Measurements from ENCODE around the gene KLHDC8B. TPM values are rescaled to one million over a fixed set of nuclear protein-coding genes. Genes with fewer than 3 reads are reported as not detected.

Gene KLHDC8B
- total RNA-seq, 1 experiment from 2014 or later, result 13.5 TPM

DNA sequence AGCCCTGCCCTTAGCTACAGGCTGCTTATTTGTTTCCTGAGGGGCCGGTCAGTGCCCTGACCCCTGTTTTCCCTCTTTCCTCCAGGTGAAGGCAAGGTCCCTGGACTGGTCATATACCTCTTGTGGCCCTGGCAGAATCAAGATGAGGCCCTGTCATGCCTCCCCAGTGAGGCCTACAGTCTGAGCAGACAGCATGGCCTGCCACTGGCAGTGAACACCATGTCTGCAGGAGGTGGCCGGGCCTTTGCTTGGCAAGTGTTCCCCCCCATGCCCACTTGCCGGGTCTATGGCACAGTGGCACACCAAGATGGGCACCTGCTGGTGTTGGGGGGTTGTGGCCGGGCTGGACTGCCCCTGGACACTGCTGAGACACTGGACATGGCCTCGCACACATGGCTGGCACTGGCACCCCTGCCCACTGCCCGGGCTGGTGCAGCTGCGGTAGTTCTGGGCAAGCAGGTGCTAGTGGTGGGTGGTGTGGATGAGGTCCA lies 1.2 kb downstream of the KLHDC8B start:
- Histone ChIP-seq H3K56ac (ENCODE audit: insufficient read length, low read depth, low read length) (no peak overlapping the region), H3K79me1 (ENCODE audit: insufficient read depth, low read depth, low read length, poor library complexity, severe bottlenecking) (no peaks in the 10 kb centered on the region), H4K20me1 (ENCODE audit: control insufficient read depth, insufficient read depth, insufficient read length) (no peaks in the 10 kb centered on the region), H3K4ac (ENCODE audit: low read depth, low read length) (no peak overlapping the region), H2AFZ (ENCODE audit: low read length) (no peak overlapping the region), H3K18ac (ENCODE audit: insufficient read length, low read depth, low read length) (no peak overlapping the region), H3K27me3 (ENCODE audit: insufficient read depth, low read length) (no peaks in the 10 kb centered on the region), H2BK5ac (ENCODE audit: insufficient read length, low read length) (no peak overlapping the region), H3K27ac (ENCODE audit: insufficient read length, low read depth, low read length) (no peak overlapping the region), H2AK5ac (ENCODE audit: insufficient read length, low read length) (no peak overlapping the region), H2BK120ac (ENCODE audit: low read depth, low read length, poor library complexity, severe bottlenecking) (no peak overlapping the region), H3T11ph (ENCODE audit: low read length) (no peak overlapping the region), H3K9me3 (ENCODE audit: control insufficient read depth, low read depth, low read length) (no peaks in the 10 kb centered on the region), H3K23me2 (ENCODE audit: insufficient read length, low read depth, low read length, poor library complexity, severe bottlenecking) (peaks cover 8% of the 10 kb centered on the region), H2BK12ac (ENCODE audit: insufficient read length, low read depth, low read length) (no peak overlapping the region), H4K8ac (replicated peaks; ENCODE audit: insufficient read length, low read depth, low read length) (no peak overlapping the region), H3K14ac (ENCODE audit: insufficient read depth, low read length) (no peak overlapping the region; the same call in 1 of the 2 replicates), H2BK15ac (ENCODE audit: low read depth, low read length) (no peak overlapping the region), H3K79me2 (ENCODE audit: insufficient read depth, low read length) (no peaks in the 10 kb centered on the region), H3K4me2 (ENCODE audit: insufficient read depth, insufficient read length, low read length) (no peak overlapping the region), H3K23ac (ENCODE audit: insufficient read length, low read depth, low read length) (no peak overlapping the region), H3K4me1 (ENCODE audit: insufficient read depth, low read length) (peaks cover 6% of the 10 kb centered on the region; the same call in 1 of the 2 replicates), H3K9ac (ENCODE audit: extremely low read depth, insufficient read length, low read length) (no peak overlapping the region), H4K91ac (ENCODE audit: insufficient read length, low read depth, low read length) (no peak overlapping the region), H4K5ac (ENCODE audit: insufficient read length, low read depth, low read length) (no peak overlapping the region), H2BK20ac (ENCODE audit: low read depth, low read length, poor library complexity, severe bottlenecking) (no peak overlapping the region)
- H3K4me3 Mint-ChIP-seq, result peak overlapping the region; percentile 40 to 68; a peak in 4 of 5 replicates
- H3K27me3 Mint-ChIP-seq (ENCODE audit: low read depth), result peaks cover 22% of the 10 kb centered on the region
- H3K36me3 Mint-ChIP-seq (ENCODE audit: insufficient read depth in 1 of 3, low read depth in 3 of 3), result peaks cover 0 to 6% (median 3%) of the 10 kb centered on the region in 3 experiments; a peak in 4 of 7 replicates
- DNase-seq, result no peak
- no CpG with 5 or more reads among the region's 7 CpGs for WGBS (ENCODE audit: extremely low coverage, insufficient read length, low lambda C conversion rate)
- TF ChIP-seq, protein P1, sequence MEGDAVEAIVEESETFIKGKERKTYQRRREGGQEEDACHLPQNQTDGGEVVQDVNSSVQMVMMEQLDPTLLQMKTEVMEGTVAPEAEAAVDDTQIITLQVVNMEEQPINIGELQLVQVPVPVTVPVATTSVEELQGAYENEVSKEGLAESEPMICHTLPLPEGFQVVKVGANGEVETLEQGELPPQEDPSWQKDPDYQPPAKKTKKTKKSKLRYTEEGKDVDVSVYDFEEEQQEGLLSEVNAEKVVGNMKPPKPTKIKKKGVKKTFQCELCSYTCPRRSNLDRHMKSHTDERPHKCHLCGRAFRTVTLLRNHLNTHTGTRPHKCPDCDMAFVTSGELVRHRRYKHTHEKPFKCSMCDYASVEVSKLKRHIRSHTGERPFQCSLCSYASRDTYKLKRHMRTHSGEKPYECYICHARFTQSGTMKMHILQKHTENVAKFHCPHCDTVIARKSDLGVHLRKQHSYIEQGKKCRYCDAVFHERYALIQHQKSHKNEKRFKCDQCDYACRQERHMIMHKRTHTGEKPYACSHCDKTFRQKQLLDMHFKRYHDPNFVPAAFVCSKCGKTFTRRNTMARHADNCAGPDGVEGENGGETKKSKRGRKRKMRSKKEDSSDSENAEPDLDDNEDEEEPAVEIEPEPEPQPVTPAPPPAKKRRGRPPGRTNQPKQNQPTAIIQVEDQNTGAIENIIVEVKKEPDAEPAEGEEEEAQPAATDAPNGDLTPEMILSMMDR (conservative IDR thresholded peaks at IDR 0.05), result no peak
- H3K4me1 Mint-ChIP-seq, result peaks cover 20 to 28% of the 10 kb centered on the region in 2 experiments
- H3K27ac Mint-ChIP-seq, result no peak overlapping the region
- no peaks in the 10 kb centered on the region; a peak in 1 of 5 replicates for H3K9me3 Mint-ChIP-seq
